GM21737 (cell line): ENCODE data around the gene INPP5A.
"Not testable (repeated sequence)": the region's sequence is repeated elsewhere in the genome, so short reads cannot be mapped to it uniquely, and the experiment has no call there.

ENCODE experiments used
- ATAC-seq: cut with Tn5 transposase; IDR thresholded peaks from one replicate; pipeline ENCODE4 v1.9.1; 2021; ENCODE audit warnings: mild to moderate bottlenecking, moderate library complexity; ENCODE audit not compliant: unreplicated experiment

The INPP5A gene

GRCh38 chr10:132729810-132730572 is 192.4 kb downstream of the INPP5A start:
- ATAC-seq, result no peak

GRCh38 chr10:132730573-132730953 is 193.0 kb downstream of the INPP5A start:
- no peak for ATAC-seq

- no peak for ATAC-seq
These were observed 194.9 kb downstream of the INPP5A start for GRCh38 chr10:132732518-132732917.

GRCh38 chr10:132733926-132734325 is 196.3 kb downstream of the INPP5A start:
- no peak for ATAC-seq

- ATAC-seq, result no peak
These were observed 197.8 kb downstream of the INPP5A start for GRCh38 chr10:132735341-132735775.

GRCh38 chr10:132735923-132736391 is 198.4 kb downstream of the INPP5A start:
- no peak for ATAC-seq

GRCh38 chr10:132737390-132738048 is 199.9 kb downstream of the INPP5A start:
- ATAC-seq, result no peak

- no peak for ATAC-seq
These were observed 201.1 kb downstream of the INPP5A start for GRCh38 chr10:132738454-132739224.

- ATAC-seq, result no peak
These were observed 201.6 kb downstream of the INPP5A start for GRCh38 chr10:132739225-132739613.

- no peak for ATAC-seq
These were observed 203.0 kb downstream of the INPP5A start for GRCh38 chr10:132740588-132740987.

GRCh38 chr10:132742167-132742836 is 204.7 kb downstream of the INPP5A start:
- no peak for ATAC-seq

- no peak for ATAC-seq
These were observed 205.2 kb downstream of the INPP5A start for GRCh38 chr10:132742837-132743194.

GRCh38 chr10:132743196-132743924 is 205.8 kb downstream of the INPP5A start:
- not testable (repeated sequence) for ATAC-seq

- no peak for ATAC-seq
These were observed 206.4 kb downstream of the INPP5A start for GRCh38 chr10:132743925-132744490.

GRCh38 chr10:132744839-132745238 is 207.3 kb downstream of the INPP5A start:
- ATAC-seq, result no peak

- ATAC-seq, result no peak
These were observed 207.9 kb downstream of the INPP5A start for GRCh38 chr10:132745511-132745910.

- ATAC-seq, result no peak
These were observed 208.4 kb downstream of the INPP5A start for GRCh38 chr10:132745971-132746370.

- no peak for ATAC-seq
These were observed 208.8 kb downstream of the INPP5A start for GRCh38 chr10:132746386-132746785.

- ATAC-seq, result no peak
These were observed 209.4 kb downstream of the INPP5A start for GRCh38 chr10:132746801-132747625.
